Activated naive CD8-positive, alpha-beta T cell treated with anti-CD3 and anti-CD28 coated beads, Interleukin-2, amount 50 U/mL, for 24 hours (primary cell): ENCODE measurements around the gene HCN2.

Experiments used
- ATAC-seq: fragments of 150-1000 bp; cut with Tn5 transposase; one replicate; pipeline ENCODE4 v1.10.0; 2021
- DNase-seq: peaks from one replicate; pipeline ENCODE4 v3.0.0; 2021
- H3K27ac Mint-ChIP-seq: one replicate; pipeline ENCODE4 v1.8.0; 2021; ENCODE audit warnings: mild to moderate bottlenecking, mixed read lengths
- H3K27me3 Mint-ChIP-seq: one replicate; pipeline ENCODE4 v1.8.0; 2021; ENCODE audit warnings: mixed read lengths
- H3K36me3 Mint-ChIP-seq: one replicate; pipeline ENCODE4 v1.8.0; 2021; ENCODE audit warnings: low read depth, mixed read lengths
- H3K4me1 Mint-ChIP-seq: one replicate; pipeline ENCODE4 v1.8.0; 2021; ENCODE audit warnings: mixed read lengths
- H3K4me3 Mint-ChIP-seq: one replicate; pipeline ENCODE4 v1.8.0; 2021; ENCODE audit warnings: mild to moderate bottlenecking, moderate library complexity, mixed read lengths
- H3K9me3 Mint-ChIP-seq: one replicate; pipeline ENCODE4 v1.8.0; 2021; ENCODE audit warnings: mixed read lengths

Gene HCN2

DNA sequence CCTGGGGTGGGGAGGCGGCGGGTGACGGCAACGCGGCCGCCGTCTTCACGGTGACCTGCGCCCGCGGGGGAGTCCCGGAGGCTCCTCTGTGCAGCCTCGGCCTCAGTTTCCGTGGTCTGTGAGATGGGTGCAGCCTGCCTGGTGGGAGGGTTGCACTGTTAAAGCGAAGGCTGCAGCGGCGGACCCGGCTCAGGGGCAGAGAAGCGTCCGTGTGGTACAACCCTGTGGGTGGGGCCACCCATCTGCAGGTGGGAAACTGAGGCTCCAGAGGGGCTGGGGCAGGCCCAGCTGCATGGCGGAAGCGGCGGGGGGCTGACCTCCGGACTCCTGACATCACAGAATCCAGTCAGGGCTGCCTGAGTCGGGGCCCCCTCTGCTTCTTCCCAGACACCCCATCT lies 50.5 kb downstream of the HCN2 start:
- Mint-ChIP-seq H3K9me3 (no peaks in the 10 kb centered on the region), H3K4me1 (peaks cover 9% of the 10 kb centered on the region), H3K4me3 (no peak overlapping the region), H3K36me3 (peaks cover 2% of the 10 kb centered on the region), H3K27me3 (peaks cover 2% of the 10 kb centered on the region), H3K27ac (no peak overlapping the region)
- DNase-seq (no peak), ATAC-seq (peak; percentile 1)

DNA sequence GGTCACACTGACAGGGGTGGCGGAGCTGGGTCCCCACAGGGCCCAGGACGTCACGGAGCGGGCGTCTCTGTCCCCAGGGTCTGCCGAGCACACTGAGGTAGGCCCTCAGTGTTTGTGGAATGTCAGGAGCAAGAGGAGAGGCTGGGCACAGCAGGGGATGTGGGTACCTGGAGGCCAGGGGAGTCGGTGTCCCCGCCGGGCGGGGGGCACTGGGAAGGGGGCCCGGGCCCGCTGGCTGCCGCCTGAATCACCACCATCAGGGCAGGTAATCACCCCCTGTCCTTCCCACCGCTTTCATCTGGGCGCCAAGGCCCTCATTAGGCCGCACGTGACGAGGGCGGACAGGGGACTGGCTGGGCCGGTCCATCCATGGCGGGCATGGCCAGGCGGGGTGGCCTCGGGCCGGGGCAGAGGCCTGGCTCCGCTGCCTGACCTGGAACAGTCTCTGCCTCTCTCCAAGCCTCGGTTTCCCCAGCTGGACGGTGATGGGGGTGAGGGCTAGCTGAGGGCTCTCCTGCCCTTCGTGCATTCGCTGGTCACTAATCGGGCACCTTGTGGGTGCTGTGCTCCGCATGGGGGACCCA lies 51.0 kb downstream of the HCN2 start:
- H3K4me1 Mint-ChIP-seq: peaks cover 9% of the 10 kb centered on the region
- H3K27ac Mint-ChIP-seq: no peak overlapping the region
- no peaks in the 10 kb centered on the region for H3K9me3 Mint-ChIP-seq
- ATAC-seq: no peak
- H3K36me3 Mint-ChIP-seq: peaks cover 2% of the 10 kb centered on the region
- peaks cover 2% of the 10 kb centered on the region for H3K27me3 Mint-ChIP-seq
- no peak overlapping the region for H3K4me3 Mint-ChIP-seq
- DNase-seq: no peak

DNA sequence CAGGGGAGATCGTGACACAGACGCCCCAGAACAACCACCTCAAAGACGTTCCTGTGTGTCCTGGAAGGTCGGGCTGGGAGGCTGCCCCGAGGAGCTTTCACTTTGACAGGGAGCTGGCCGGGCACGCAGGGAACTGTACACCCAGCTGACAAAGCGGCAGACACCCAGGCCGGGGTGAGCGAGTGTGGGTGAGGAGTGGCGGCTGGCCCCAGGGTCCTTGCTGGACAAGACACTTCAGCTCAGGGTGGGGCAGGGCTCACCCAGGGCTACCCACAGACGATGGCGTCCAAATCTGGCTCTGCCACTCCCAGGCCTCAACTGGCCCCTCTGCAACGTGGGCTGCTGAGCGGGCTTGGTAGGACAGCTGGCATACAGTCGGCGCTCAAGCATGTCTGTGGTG lies 52.0 kb downstream of the HCN2 start:
- H3K27ac Mint-ChIP-seq: peak overlapping the region; percentile 35
- peaks cover 6% of the 10 kb centered on the region for H3K36me3 Mint-ChIP-seq
- peaks cover 2% of the 10 kb centered on the region for H3K27me3 Mint-ChIP-seq
- peaks cover 9% of the 10 kb centered on the region for H3K4me1 Mint-ChIP-seq
- H3K9me3 Mint-ChIP-seq: no peaks in the 10 kb centered on the region
- no peak for ATAC-seq
- DNase-seq: no peak
- H3K4me3 Mint-ChIP-seq: no peak overlapping the region

DNA sequence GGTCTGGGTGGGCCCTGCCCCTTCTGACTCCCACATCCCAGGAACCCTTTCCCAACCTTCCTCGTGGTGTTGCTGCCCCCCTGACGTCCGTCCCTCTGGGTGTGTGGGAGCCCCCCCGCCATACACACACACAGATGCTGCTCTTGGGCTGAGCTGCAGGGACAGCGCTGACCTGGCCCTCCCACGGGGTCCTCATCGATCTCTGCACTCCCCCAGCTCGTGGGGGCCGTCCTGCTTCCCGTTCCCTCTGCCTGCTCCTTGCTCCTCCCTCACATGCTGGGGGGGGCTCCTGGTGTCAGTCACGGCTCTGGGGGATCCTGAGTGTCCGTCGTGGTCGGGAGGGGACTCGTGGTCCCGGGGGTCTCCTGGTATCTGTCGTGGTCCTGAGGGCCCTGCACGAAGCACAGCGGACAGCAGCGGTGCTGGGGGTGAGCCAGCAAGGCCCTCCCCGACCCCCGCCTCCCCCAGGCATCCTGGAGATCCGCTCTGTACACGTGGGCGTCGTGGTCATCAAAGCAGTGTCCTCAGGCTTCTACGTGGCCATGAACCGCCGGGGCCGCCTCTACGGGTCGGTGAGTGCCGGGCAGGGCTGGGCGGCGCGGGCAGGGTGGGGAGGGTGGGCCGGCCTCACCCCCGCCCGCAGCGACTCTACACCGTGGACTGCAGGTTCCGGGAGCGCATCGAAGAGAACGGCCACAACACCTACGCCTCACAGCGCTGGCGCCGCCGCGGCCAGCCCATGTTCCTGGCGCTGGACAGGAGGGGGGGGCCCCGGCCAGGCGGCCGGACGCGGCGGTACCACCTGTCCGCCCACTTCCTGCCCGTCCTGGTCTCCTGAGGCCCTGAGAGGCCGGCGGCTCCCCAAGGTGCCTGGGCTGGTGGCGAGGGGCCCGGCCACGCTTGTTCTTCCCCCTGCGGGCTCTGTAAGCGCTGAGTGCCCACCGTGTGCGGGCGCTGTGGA lies 53.4 kb downstream of the HCN2 start:
- Mint-ChIP-seq H3K9me3 (no peaks in the 10 kb centered on the region), H3K27ac (no peak overlapping the region), H3K36me3 (peaks cover 7% of the 10 kb centered on the region), H3K4me3 (no peak overlapping the region), H3K27me3 (peaks cover 2% of the 10 kb centered on the region), H3K4me1 (peaks cover 6% of the 10 kb centered on the region)
- ATAC-seq (no peak), DNase-seq (no peak)

DNA sequence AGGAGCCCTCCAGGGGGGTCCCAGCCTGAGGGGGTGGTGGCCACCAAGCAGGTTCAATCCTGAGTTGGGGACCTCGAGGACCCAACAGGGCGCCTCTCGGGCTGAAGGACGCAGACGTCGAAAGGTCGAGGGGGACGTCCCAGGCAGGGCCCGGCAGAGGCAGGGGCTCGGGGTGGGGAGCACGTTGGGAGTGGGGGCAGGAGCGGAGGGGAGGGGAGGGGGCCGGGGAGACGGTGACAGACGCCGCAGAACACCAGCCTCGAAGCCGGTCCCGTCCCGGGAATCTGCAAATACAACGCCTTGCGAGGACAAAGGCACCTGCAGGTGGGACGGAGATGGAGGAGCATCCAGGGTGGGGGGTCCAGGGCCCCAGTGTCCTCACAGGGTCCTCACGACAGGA lies 54.1 kb downstream of the HCN2 start:
- DNase-seq (no peak), ATAC-seq (no peak)
- peaks cover 2% of the 10 kb centered on the region for H3K27me3 Mint-ChIP-seq
- H3K9me3 Mint-ChIP-seq: no peaks in the 10 kb centered on the region
- peaks cover 10% of the 10 kb centered on the region for H3K36me3 Mint-ChIP-seq
- H3K27ac Mint-ChIP-seq: no peak overlapping the region
- H3K4me1 Mint-ChIP-seq: peaks cover 6% of the 10 kb centered on the region
- H3K4me3 Mint-ChIP-seq: no peak overlapping the region

DNA sequence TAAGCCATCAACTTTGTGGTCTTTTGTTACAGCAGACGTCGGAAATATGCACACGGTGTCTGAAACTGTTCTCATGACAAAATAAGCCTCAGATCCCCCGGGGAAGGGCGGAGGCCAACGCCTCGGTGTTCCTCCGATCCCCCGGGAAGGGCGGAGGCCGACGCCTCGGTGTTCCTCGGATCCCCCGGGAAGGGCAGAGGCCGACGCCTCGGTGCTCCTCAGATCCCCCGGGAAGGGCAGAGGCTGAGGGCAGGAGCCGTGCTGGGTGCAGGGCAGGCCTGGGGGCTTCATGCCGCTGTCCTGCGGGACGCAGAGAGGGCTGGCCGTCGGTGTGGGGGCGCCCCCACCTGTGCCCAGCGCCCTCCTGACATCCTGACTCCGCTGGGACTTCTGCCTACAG lies 54.7 kb downstream of the HCN2 start:
- Mint-ChIP-seq H3K27ac (no peak overlapping the region), H3K4me1 (peaks cover 2% of the 10 kb centered on the region), H3K36me3 (peaks cover 10% of the 10 kb centered on the region), H3K9me3 (no peaks in the 10 kb centered on the region), H3K27me3 (peaks cover under 1% of the 10 kb centered on the region), H3K4me3 (no peak overlapping the region)
- DNase-seq (no peak), ATAC-seq (no peak)

DNA sequence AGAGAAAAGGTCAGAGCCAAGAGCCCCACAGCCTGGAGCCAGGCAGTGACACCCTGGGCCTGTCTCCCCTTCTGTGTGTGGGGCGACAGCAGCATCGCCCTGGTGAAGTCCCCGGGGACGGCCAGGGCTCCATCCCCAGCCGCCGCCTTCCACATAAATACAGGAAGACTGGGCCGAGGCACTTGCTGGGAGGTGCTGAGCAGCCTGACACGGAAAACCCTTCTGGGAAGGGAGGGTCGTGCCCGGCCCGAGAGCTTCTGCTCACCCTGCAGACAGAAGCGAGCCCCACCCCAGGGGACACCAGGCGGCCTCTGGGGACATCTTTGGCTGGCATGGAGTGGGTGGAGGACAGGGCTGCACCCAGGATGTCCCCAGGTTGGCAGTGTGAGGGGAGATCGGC lies 55.1 kb downstream of the HCN2 start:
- Mint-ChIP-seq H3K27me3 (no peaks in the 10 kb centered on the region), H3K27ac (no peak overlapping the region), H3K4me3 (no peak overlapping the region), H3K36me3 (peaks cover 10% of the 10 kb centered on the region), H3K4me1 (no peaks in the 10 kb centered on the region), H3K9me3 (no peaks in the 10 kb centered on the region)
- ATAC-seq (no peak), DNase-seq (no peak)

DNA sequence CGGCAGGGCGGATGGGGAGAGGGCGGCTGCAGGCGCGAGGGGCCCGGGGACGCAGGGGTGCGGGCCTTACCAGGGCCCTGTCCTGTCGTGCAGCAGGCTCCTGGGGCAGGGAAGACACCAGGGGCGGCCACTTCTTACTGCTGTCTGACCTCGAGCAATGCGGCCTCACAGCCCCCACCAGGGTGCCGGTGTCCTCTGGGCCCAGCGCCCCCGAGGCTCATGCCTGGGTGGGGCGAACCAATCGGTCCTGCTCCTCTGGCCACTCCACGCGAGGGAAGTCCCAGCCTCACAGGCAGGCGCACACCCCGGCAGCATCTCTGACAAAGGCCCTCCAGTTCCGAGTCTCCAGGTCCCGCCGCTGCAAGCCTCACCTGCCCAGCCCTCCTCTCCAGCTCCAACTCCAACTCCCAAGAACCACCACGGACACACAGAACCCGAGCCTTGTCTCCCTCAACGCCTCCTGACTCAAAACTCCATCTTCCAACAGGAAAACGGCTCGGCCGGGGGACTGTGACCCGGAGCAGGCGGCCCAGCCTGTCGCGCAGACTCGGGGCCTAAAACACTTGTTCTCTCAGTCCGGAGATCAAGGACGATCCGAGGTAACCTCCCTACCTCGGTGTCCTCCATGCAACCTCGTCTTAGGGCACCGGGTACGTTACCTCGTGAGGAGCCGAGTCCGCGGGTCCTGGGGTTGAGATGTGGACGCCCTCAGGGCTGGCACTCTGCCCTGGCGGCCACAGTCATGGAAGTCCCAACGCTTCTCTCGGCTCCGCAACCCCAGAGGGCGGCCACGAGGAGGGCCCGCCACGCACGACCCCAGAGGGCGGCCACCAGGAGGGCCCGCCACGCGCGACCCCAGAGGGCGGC lies 56.5 kb downstream of the HCN2 start:
- Mint-ChIP-seq H3K4me1 (peaks cover 3% of the 10 kb centered on the region), H3K27me3 (no peaks in the 10 kb centered on the region), H3K4me3 (no peak overlapping the region), H3K27ac (peak overlapping the region; percentile 19), H3K9me3 (no peaks in the 10 kb centered on the region), H3K36me3 (peaks cover 10% of the 10 kb centered on the region)
- no peak for DNase-seq
- no peak for ATAC-seq

DNA sequence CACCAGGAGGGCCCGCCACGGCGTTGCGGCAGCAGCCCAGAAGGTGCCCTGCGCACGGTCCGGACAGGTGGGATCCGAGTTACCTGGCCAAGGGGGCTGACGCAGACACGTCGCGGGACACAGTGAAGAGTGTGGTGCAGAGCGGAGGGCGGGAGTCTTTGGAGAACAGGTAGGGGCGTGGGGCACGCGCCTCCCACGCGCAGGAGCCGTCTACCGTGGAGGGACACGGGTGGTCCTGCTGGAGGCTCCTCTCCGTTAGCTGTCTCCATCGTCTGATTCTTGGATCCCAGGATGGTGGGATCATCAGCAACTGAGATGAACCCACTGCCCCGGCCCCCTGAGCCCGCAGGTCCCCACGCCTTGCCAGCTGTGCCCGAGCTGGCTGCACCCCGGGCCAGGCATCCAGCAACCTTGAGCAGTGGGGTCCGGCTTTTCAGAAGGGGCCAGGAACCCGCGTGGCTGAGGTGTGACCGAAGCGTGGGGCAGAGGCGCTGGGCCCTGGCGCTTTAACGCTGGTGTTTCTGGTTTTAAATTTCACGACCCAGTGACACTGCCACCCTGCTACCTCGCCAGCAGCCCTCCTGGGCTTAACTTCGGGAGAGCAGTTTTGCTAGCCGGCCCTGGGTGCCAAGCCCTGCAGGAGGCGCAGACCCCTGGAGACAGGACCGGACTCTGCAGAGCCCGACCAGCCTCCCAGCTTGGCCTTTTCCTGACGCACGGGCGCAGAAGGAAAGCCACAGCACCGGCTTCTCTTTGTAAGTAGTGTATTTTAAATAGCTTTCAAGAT lies 57.3 kb downstream of the HCN2 start:
- H3K36me3 Mint-ChIP-seq: peaks cover 10% of the 10 kb centered on the region
- no peak overlapping the region for H3K27ac Mint-ChIP-seq
- H3K4me3 Mint-ChIP-seq: no peak overlapping the region
- no peaks in the 10 kb centered on the region for H3K27me3 Mint-ChIP-seq
- no peak for DNase-seq
- ATAC-seq: no peak
- H3K9me3 Mint-ChIP-seq: no peaks in the 10 kb centered on the region
- peaks cover 3% of the 10 kb centered on the region for H3K4me1 Mint-ChIP-seq

DNA sequence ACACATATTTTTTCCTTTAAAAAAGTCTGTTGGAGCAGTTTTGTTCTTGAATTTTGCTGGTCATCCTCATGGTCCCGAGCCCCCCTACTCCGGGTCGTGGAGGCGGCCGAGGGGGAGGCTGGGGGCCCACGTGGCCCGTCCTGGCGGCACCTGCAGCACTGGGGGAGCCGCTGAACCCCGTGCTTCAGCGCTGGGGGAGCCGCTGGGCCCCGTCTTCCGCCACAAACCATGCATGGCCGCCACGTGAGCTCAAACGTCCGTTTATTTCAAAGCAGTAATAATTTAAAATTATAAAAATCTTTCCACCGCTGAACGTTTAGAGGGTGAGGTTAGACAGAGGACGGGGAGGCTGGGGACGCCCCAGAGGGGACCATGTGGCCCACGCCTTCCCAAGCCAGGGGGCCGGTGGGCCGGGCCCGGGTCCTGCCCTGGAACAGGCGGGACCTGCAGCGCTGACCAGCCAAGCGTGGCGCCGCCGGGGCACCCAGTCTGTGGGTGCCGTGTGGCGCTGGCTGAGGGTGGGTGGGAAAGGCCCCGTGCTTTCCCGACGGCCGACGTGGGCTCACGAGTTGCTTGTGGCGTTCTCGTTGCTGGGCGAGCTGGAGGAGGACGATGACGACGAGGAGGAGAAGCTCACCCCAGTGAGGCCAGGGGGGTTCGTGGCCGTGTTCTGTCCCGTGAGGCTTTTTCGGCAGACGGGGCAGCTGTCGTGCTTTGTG lies 58.0 kb downstream of the HCN2 start:
- H3K27ac Mint-ChIP-seq: no peak overlapping the region
- DNase-seq (no peak), ATAC-seq (no peak)
- peaks cover 10% of the 10 kb centered on the region for H3K36me3 Mint-ChIP-seq
- H3K4me1 Mint-ChIP-seq: peaks cover 3% of the 10 kb centered on the region
- H3K4me3 Mint-ChIP-seq: no peak overlapping the region
- H3K9me3 Mint-ChIP-seq: no peaks in the 10 kb centered on the region
- no peaks in the 10 kb centered on the region for H3K27me3 Mint-ChIP-seq

DNA sequence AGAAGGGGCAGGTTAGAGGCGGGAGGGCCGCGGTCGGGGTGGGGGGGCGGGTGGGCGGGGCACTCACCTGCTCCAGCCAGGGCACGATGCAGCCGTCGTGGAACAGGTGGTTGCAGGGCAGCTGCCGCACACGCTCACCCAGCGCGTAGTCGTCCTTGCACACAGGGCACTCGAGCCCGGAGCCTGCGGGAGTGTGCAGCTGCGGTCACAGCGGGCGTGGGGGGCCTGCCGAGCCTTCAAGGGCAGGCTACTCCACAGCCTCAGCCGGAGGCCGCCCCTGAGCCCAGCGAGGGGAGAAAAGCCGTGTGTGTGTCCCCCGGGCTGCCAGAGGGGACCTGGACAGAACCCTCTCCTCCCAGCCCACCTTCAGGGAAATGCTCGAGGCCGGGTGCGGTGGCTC lies 58.6 kb downstream of the HCN2 start:
- ATAC-seq (no peak), DNase-seq (no peak)
- H3K27ac Mint-ChIP-seq: no peak overlapping the region
- H3K36me3 Mint-ChIP-seq: peaks cover 10% of the 10 kb centered on the region
- H3K4me1 Mint-ChIP-seq: peaks cover 3% of the 10 kb centered on the region
- no peaks in the 10 kb centered on the region for H3K27me3 Mint-ChIP-seq
- H3K4me3 Mint-ChIP-seq: no peak overlapping the region
- no peaks in the 10 kb centered on the region for H3K9me3 Mint-ChIP-seq

DNA sequence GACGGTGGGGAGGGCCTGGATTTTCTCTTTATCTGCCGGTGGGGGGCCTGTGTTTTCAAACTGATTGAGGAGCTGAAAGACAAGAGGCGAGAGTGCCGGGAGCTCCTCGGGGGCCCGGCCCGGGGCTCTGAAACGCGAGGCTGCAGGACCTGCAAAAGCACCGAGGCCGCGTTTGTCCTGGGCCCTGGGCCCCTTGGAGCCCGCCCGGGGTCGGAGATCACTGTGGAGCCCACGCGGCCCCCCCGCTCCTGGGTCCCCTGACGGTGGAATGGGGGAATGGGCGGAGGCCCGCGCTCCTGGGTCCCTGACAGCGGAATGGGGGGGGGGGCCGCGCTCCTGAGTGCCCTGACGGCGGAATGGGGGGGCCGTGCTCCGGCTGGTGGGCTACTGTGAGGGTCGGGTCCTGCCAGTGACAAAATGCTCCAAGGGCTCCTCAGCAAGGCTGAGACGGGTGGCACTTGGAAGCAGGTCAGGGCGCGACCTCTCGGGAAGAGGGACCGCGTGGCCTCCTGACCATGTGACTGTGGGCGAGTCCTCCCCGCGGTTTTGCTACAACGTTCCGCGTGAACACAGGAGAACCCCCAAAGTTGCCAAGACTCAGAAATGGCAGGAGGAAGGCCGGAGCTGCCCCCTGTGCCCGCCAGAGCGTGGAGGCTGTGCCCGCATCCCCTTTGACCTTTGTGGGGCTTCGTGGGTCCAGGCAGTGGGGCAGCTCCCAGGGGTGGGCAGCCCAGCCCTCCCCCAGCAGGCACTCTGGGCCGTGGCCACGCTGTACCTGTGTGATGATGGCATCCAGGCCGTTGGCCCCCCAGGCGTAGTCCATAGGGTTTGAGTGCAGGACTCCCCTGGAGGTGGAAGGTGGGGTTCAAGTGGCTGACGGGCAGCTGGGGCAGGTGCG lies 59.5 kb downstream of the HCN2 start:
- no peak for DNase-seq
- H3K27me3 Mint-ChIP-seq: no peaks in the 10 kb centered on the region
- H3K4me1 Mint-ChIP-seq: peaks cover 5% of the 10 kb centered on the region
- no peak overlapping the region for H3K4me3 Mint-ChIP-seq
- no peaks in the 10 kb centered on the region for H3K9me3 Mint-ChIP-seq
- H3K27ac Mint-ChIP-seq: no peak overlapping the region
- peaks cover 15% of the 10 kb centered on the region for H3K36me3 Mint-ChIP-seq
- ATAC-seq: no peak

DNA sequence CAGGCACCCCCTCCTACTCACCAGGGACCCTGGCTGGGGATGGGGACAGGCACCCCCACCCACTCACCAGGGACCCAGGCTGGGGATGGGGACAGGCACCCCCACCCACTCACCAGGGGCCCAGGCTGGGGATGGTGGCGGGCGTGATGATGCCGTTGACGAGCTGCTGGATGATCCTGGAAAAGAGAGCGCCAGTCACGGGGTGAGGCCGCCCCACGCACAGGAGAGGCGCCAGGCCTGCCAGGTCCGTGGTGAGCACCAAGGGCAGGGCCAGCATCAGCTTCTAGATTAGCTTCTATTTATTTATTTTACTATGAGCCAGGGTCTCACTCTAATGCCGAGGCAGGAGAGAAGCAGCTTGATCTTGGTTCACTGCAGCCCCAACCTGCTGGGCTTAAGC lies 60.4 kb downstream of the HCN2 start:
- Mint-ChIP-seq H3K27me3 (no peaks in the 10 kb centered on the region), H3K4me3 (no peak overlapping the region), H3K4me1 (peaks cover 9% of the 10 kb centered on the region), H3K36me3 (peaks cover 17% of the 10 kb centered on the region), H3K27ac (no peak overlapping the region), H3K9me3 (no peaks in the 10 kb centered on the region)
- ATAC-seq (no peak), DNase-seq (no peak)
